HCT116 (cell line): ENCODE data around the gene GATAD2A. TPM values are rescaled to one million over a fixed set of nuclear protein-coding genes. Genes with fewer than 3 reads are reported as not detected.

Source experiments
- ATAC-seq: fragments of 200-7000 bp; cut with Tn5 transposase; 2 replicates; pipeline ENCODE4 v1.9.1; 2020; ENCODE audit warnings: mild to moderate bottlenecking, moderate library complexity
- BruUV-seq: library from RNA; stranded (reverse); fragments of 400-500 nt; replicated peaks from 2 replicates; lab custom pipeline; 2021; lab: Mats Ljungman, UMichigan
- CTCF ChIA-PET: fragments of 300-600 bp; sonication (Branson Sonifier 250); formaldehyde crosslinking; loops from one replicate; lab custom pipeline; 2021; ENCODE audit warnings: antibody characterized with exemption; lab: Charles Lee
- POLR2A ChIA-PET: fragments of 300-600, 350-600 bp; sonication (Branson Sonifier 250); formaldehyde crosslinking; loops from one replicate; lab custom pipeline; 2021; ENCODE audit warnings: antibody characterized with exemption; lab: Charles Lee
- RAD21 ChIA-PET, 2 experiments: fragments of 300-600 bp; sonication (Branson Sonifier 250); formaldehyde crosslinking; loops; one replicate each; lab custom pipeline; 2023; ENCODE audit warnings: low total read pairs in 2 of 2; ENCODE audit not compliant: uncharacterized antibody in 2 of 2, unreplicated experiment in 2 of 2, low non-redundant PET in 1 of 2; lab: Charles Lee
- DNase-seq: peaks from one replicate; pipeline ENCODE4 v3.0.0-alpha.2; 2010; ENCODE audit warnings: low read depth, low spot score
- H2AFZ ChIP-seq: fragments of 200-600 bp; shearing (Covaris generic), sonication (generic); 2 replicates; pipeline ENCODE4 v1.6.1; 2017; ENCODE audit warnings: low read depth, mixed run types, mixed read lengths, antibody characterized with exemption, low read length; ENCODE audit not compliant: poor library complexity, severe bottlenecking
- H3K27ac ChIP-seq: 2 replicates; pipeline ENCODE4 v1.5.1; 2012; ENCODE audit warnings: low read depth, low read length
- H3K27me3 ChIP-seq: fragments of 200-600 bp; sonication (generic); 2 replicates; pipeline ENCODE4 v1.6.1; 2016; ENCODE audit warnings: mixed run types, low read length, mixed read lengths; ENCODE audit not compliant: insufficient read depth
- H3K36me3 ChIP-seq, 2 experiments: fragments of 200-500 bp in 1 of 2; fragments of 200-600 bp in 1 of 2; sonication (Bioruptor generic) in 1 of 2; sonication (generic) in 1 of 2; 2 replicates each; pipeline versions ENCODE4 v1.5.1 to v1.6.1; 2014 to 2016; ENCODE audit warnings: low read length in 2 of 2, inconsistent platforms in 1 of 2, mixed read lengths in 1 of 2, mixed run types in 1 of 2; ENCODE audit not compliant: insufficient read depth in 2 of 2, control insufficient read depth in 1 of 2
- H3K4me1 ChIP-seq, 2 experiments: fragments of 200-600 bp in 1 of 2; sonication (generic) in 1 of 2; 2 replicates each; pipeline versions ENCODE4 v1.5.1 to v1.6.1; 2012 to 2017; ENCODE audit warnings: low read length in 2 of 2, inconsistent platforms in 1 of 2, mild to moderate bottlenecking in 1 of 2, mixed read lengths in 1 of 2, mixed run types in 1 of 2, moderate library complexity in 1 of 2; ENCODE audit not compliant: insufficient read depth in 2 of 2, control insufficient read depth in 1 of 2
- H3K4me2 ChIP-seq: fragments of 200-600 bp; sonication (generic); 2 replicates; pipeline ENCODE4 v1.6.1; 2017; ENCODE audit warnings: mixed run types, low read length, mixed read lengths
- H3K4me3 ChIP-seq, 2 experiments: fragments of 200-600 bp in 1 of 2; sonication (generic) in 1 of 2; replicated peaks in 1 of 2; 2 replicates each; pipeline ENCODE4 v1.5.1; 2011 to 2016; ENCODE audit warnings: low read length in 2 of 2, control low read depth in 1 of 2, low read depth in 1 of 2, mild to moderate bottlenecking in 1 of 2, mixed read lengths in 1 of 2, mixed run types in 1 of 2
- H3K79me2 ChIP-seq: fragments of 200-600 bp; sonication (generic); 2 replicates; pipeline ENCODE4 v1.6.1; 2017; ENCODE audit warnings: mild to moderate bottlenecking, mixed run types, low read length, moderate library complexity, mixed read lengths; ENCODE audit not compliant: insufficient read depth
- H3K9ac ChIP-seq: fragments of 200-600 bp; sonication (generic); 2 replicates; pipeline ENCODE4 v1.6.1; 2016; ENCODE audit warnings: low read length, mixed read lengths
- H3K9me2 ChIP-seq: fragments of 200-600 bp; sonication (generic), shearing (Covaris generic); 2 replicates; pipeline ENCODE4 v1.6.1; 2017; ENCODE audit warnings: mixed run types, mild to moderate bottlenecking, moderate library complexity; ENCODE audit not compliant: insufficient read depth
- H3K9me3 ChIP-seq, 2 experiments: fragments of 200-500 bp in 1 of 2; fragments of 200-600 bp in 1 of 2; sonication (Bioruptor generic) in 1 of 2; sonication (generic) in 1 of 2; 2 replicates each; pipeline ENCODE4 v1.6.1; 2014 to 2017; ENCODE audit warnings: low read length in 2 of 2, mixed read lengths in 2 of 2, inconsistent platforms in 1 of 2, low read depth in 1 of 2, mild to moderate bottlenecking in 1 of 2, mixed run types in 1 of 2, moderate library complexity in 1 of 2; ENCODE audit not compliant: control insufficient read depth in 1 of 2, insufficient read depth in 1 of 2
- H4K20me1 ChIP-seq: fragments of 200-600 bp; sonication (generic), shearing (Covaris generic); 2 replicates; pipeline ENCODE4 v1.6.1; 2017; ENCODE audit warnings: mixed run types, mild to moderate bottlenecking, moderate library complexity; ENCODE audit not compliant: insufficient read depth
- CTCF ChIP-seq, 3 experiments: fragments of 200-600 bp in 1 of 3; sonication (generic) in 1 of 3; IDR thresholded peaks in 2 of 3; conservative IDR thresholded peaks in 1 of 3; 2 replicates each; pipeline ENCODE4 v1.5.1; 2012 to 2017; ENCODE audit warnings: low read depth in 2 of 3, low read length in 2 of 3, antibody characterized with exemption in 1 of 3, borderline replicate concordance in 1 of 3, control low read depth in 1 of 3, mild to moderate bottlenecking in 1 of 3, mixed read lengths in 1 of 3, mixed run types in 1 of 3, moderate library complexity in 1 of 3; ENCODE audit not compliant: insufficient read depth in 1 of 3
- ELF1 ChIP-seq: IDR thresholded peaks from 2 replicates; pipeline ENCODE4 v1.6.1; 2012; ENCODE audit warnings: low read depth, borderline replicate concordance
- SIN3A ChIP-seq: IDR thresholded peaks from 2 replicates; pipeline ENCODE4 v1.6.1; 2012; ENCODE audit warnings: low read depth
- YY1 ChIP-seq: IDR thresholded peaks from 2 replicates; pipeline ENCODE4 v1.6.1; 2011; ENCODE audit warnings: low read length, low read depth, moderate library complexity, mild to moderate bottlenecking; ENCODE audit not compliant: insufficient replicate concordance; ENCODE audit errors: extremely low read depth
- ZNF274 ChIP-seq: fragments of 200-500 bp; sonication (Bioruptor generic); IDR thresholded peaks from 2 replicates; pipeline ENCODE4 v1.6.1; 2014; ENCODE audit warnings: mild to moderate bottlenecking, low read depth, low read length, inconsistent platforms
- intact Hi-C: fragments of 100-400 bp; cut with micrococcal nuclease; formaldehyde crosslinking; loops from 2 replicates; pipeline ENCODE4 v1.10.0; 2022
- total RNA-seq: library from RNA; stranded (reverse); gene quantifications from one replicate; pipeline ENCODE4 v1.2.1, GENCODE V29; 2021; ENCODE audit not compliant: unreplicated experiment

Gene GATAD2A
- total RNA-seq, 1 experiment from 2014 or later = 130 TPM

GRCh38 chr19:19381007-19381926, 24.2 kb upstream of the GATAD2A start:
- ATAC-seq = no peak
- TF ChIP-seq CTCF (IDR thresholded peaks at IDR 0.05 in 2 of 3, conservative IDR thresholded peaks at IDR 0.05 in 1 of 3; ENCODE audit: borderline replicate concordance in 1 of 3, insufficient read depth in 1 of 3, low read depth in 2 of 3, low read length in 2 of 3) (no peak), YY1 (no peak)
- DNase-seq = no peak
- H2AFZ ChIP-seq = no peak overlapping the region
- no peak overlapping the region for H3K4me3 ChIP-seq
- no peak overlapping the region for H3K4me2 ChIP-seq
- no TSS peak for BruUV-seq
- no peak overlapping the region for H3K9ac ChIP-seq
- H3K9me3 ChIP-seq = no peaks in the 10 kb centered on the region
- no peaks in the 10 kb centered on the region for H3K36me3 ChIP-seq
- H3K79me2 ChIP-seq = peaks cover 3% of the 10 kb centered on the region
- H3K9me2 ChIP-seq = no peaks in the 10 kb centered on the region
- RAD21 ChIA-PET = interaction anchor here in 1 of 2 experiments (0.6 kb wide), 1 partner anchor 12 kb away, joined by 5 read pairs; no protein-coding TSS in a partner anchor
- POLR2A ChIA-PET = interaction anchor here (1.2 kb wide), 1 partner anchor 9 kb away, joined by 3 read pairs; no protein-coding TSS in a partner anchor
- H3K4me1 ChIP-seq = peaks cover 39 to 61% of the 10 kb centered on the region in 2 experiments
- H4K20me1 ChIP-seq = no peaks in the 10 kb centered on the region
- CTCF ChIA-PET = no interaction called here
- no peaks in the 10 kb centered on the region for H3K27me3 ChIP-seq
- intact Hi-C loops = no loop called here
- H3K27ac ChIP-seq = no peak overlapping the region

GRCh38 chr19:19382118-19382517, 23.4 kb upstream of the GATAD2A start:
- Histone ChIP-seq H3K4me2 (no peak overlapping the region), H3K9ac (no peak overlapping the region), H3K27me3 (no peaks in the 10 kb centered on the region), H3K9me3 (no peaks in the 10 kb centered on the region), H3K27ac (no peak overlapping the region), H3K4me3 (no peak overlapping the region), H3K9me2 (no peaks in the 10 kb centered on the region), H3K79me2 (peaks cover 12% of the 10 kb centered on the region), H3K36me3 (no peaks in the 10 kb centered on the region), H4K20me1 (no peaks in the 10 kb centered on the region), H2AFZ (no peak overlapping the region), H3K4me1 (peaks cover 38 to 60% of the 10 kb centered on the region in 2 experiments)
- TF ChIP-seq ELF1 (no peak), SIN3A (no peak), ZNF274 (no peak)
- ChIA-PET CTCF (no interaction called here), POLR2A (no interaction called here), RAD21 (no interaction called here)
- no peak for DNase-seq
- intact Hi-C loops = no loop called here
- no TSS peak for BruUV-seq
- no peak for ATAC-seq
